B cell (primary cell): Measurements from ENCODE around the gene EFR3B. TPM values are rescaled to one million over a fixed set of nuclear protein-coding genes. Genes with fewer than 3 reads are reported as not detected.
A peak's percentile ranks its signal among the peaks of the same experiment; 100 is the strongest.

Experiments used
- ATAC-seq: fragments of 200-7000 bp; cut with Tn5 transposase; one replicate; pipeline ENCODE4 v1.10.0; 2021; ENCODE audit warnings: low read depth, mild to moderate bottlenecking, moderate number of reproducible peaks, moderate library complexity
- CTCF ChIA-PET: fragments of 350-600 bp; sonication (Branson Sonifier 250); formaldehyde crosslinking; loops from one replicate; lab custom pipeline; 2021; ENCODE audit warnings: antibody characterized with exemption, inconsistent platforms; lab: Charles Lee
- POLR2A ChIA-PET: fragments of 350-600 bp; sonication (Branson Sonifier 250); formaldehyde crosslinking; loops from one replicate; lab custom pipeline; 2021; ENCODE audit warnings: antibody characterized with exemption; lab: Charles Lee
- DNase-seq: peaks from one replicate; pipeline ENCODE4 v3.0.0; 2013
- H2AFZ ChIP-seq: 2 replicates; pipeline ENCODE4 v1.6.1; 2012; ENCODE audit warnings: mild to moderate bottlenecking, low read depth, low read length; ENCODE audit not compliant: insufficient read depth, poor library complexity, severe bottlenecking
- H3K27ac ChIP-seq, 2 donors: 1 replicate in 1 of 2; 2 replicates in 1 of 2; pipeline ENCODE4 v1.5.1; 2012 to 2013; ENCODE audit warnings: low read length in 2 of 2, mild to moderate bottlenecking in 2 of 2, moderate library complexity in 1 of 2
- H3K27me3 ChIP-seq, 4 experiments: fragments of 200-600 bp in 1 of 4; sonication (generic) in 1 of 4; replicated peaks in 1 of 4; 1 replicate in 2 of 4; 2 replicates in 2 of 4; pipeline versions ENCODE4 v1.6.1 to v1.7.0; 2013 to 2016; ENCODE audit warnings: low read length in 3 of 4, mild to moderate bottlenecking in 2 of 4, mixed read lengths in 1 of 4, moderate library complexity in 1 of 4; ENCODE audit not compliant: insufficient read depth in 4 of 4, control insufficient read depth in 3 of 4; ENCODE audit errors: control extremely low read depth in 1 of 4
- H3K36me3 ChIP-seq, 2 experiments: replicated peaks in 1 of 2; 1 replicate in 1 of 2; 2 replicates in 1 of 2; pipeline versions ENCODE4 v1.6.1 to v1.7.1; 2013; ENCODE audit warnings: low read length in 1 of 2; ENCODE audit not compliant: insufficient read depth in 2 of 2, control insufficient read depth in 1 of 2; ENCODE audit errors: control extremely low read depth in 1 of 2, extremely low read depth in 1 of 2
- H3K4me1 ChIP-seq, 2 donors: fragments of 200-600 bp in 1 of 2; sonication (generic) in 1 of 2; 1 replicate in 1 of 2; 2 replicates in 1 of 2; pipeline versions ENCODE4 v1.5.1 to v1.6.1; 2013 to 2017; ENCODE audit warnings: low read length in 2 of 2; ENCODE audit not compliant: control insufficient read depth in 2 of 2, insufficient read depth in 2 of 2
- H3K4me2 ChIP-seq: replicated peaks from 2 replicates; pipeline ENCODE3; 2012; ENCODE audit warnings: mild to moderate bottlenecking, low read depth, low read length; ENCODE audit not compliant: poor library complexity, severe bottlenecking
- H3K4me3 ChIP-seq, 5 experiments: fragments of 200-600 bp in 1 of 5; sonication (generic) in 1 of 5; 1 replicate in 3 of 5; 2 replicates in 2 of 5; pipeline versions ENCODE4 v1.5.1 to v1.7.0; 2011 to 2016; ENCODE audit warnings: low read length in 4 of 5, mild to moderate bottlenecking in 4 of 5, low read depth in 2 of 5, control low read depth in 1 of 5, moderate library complexity in 1 of 5; ENCODE audit not compliant: insufficient read depth in 1 of 5; ENCODE audit errors: control extremely low read depth in 1 of 5, extremely low read depth in 1 of 5
- H3K79me2 ChIP-seq: fragments of 200-600 bp; sonication (generic); one replicate; pipeline ENCODE4 v1.6.0; 2016; ENCODE audit warnings: low read length; ENCODE audit not compliant: control insufficient read depth, insufficient read depth
- H3K9ac ChIP-seq: fragments of 200-600 bp; sonication (generic); 2 replicates; pipeline ENCODE4 v1.6.1; 2017; ENCODE audit warnings: mild to moderate bottlenecking, low read length, moderate library complexity
- H3K9me3 ChIP-seq, 3 donors: one replicate each; pipeline versions ENCODE4 v1.6.1 to v1.7.1; 2013; ENCODE audit warnings: low read length in 2 of 3; ENCODE audit not compliant: control insufficient read depth in 2 of 3, insufficient read depth in 1 of 3; ENCODE audit errors: control extremely low read depth in 1 of 3
- H4K20me1 ChIP-seq: 2 replicates; pipeline ENCODE4 v1.6.0; 2012; ENCODE audit warnings: mild to moderate bottlenecking, low read length; ENCODE audit not compliant: insufficient read depth, control insufficient read depth, poor library complexity, severe bottlenecking
- H3K27ac Mint-ChIP-seq: one replicate; pipeline ENCODE4 v1.8.0; 2021; ENCODE audit warnings: mixed read lengths
- H3K27me3 Mint-ChIP-seq: one replicate; pipeline ENCODE4 v1.8.0; 2021; ENCODE audit warnings: mixed read lengths
- H3K4me1 Mint-ChIP-seq: one replicate; pipeline ENCODE4 v1.8.0; 2021; ENCODE audit warnings: mixed read lengths
- H3K4me3 Mint-ChIP-seq: one replicate; pipeline ENCODE4 v1.8.0; 2021; ENCODE audit warnings: mixed read lengths
- H3K9me3 Mint-ChIP-seq: one replicate; pipeline ENCODE4 v1.8.0; 2022; ENCODE audit warnings: mixed read lengths; ENCODE audit not compliant: insufficient read depth
- EZH2 ChIP-seq: IDR thresholded peaks from 2 replicates; pipeline ENCODE4 v1.6.1; 2012; ENCODE audit warnings: borderline replicate concordance, low read depth, mild to moderate bottlenecking, moderate library complexity, low read length; ENCODE audit not compliant: insufficient read depth, poor library complexity, severe bottlenecking
- WGBS: methylation state at CpG from one replicate; pipeline ENCODE4 v1.1.5; 2013; ENCODE audit warnings: missing lambda C conversion rate; ENCODE audit not compliant: insufficient coverage; 5-methylcytosine and 5-hydroxymethylcytosine counted together
- intact Hi-C: fragments of 100-400 bp; cut with micrococcal nuclease; formaldehyde crosslinking; loops from one replicate; pipeline ENCODE4 v1.10.0; 2022
- polyA plus RNA-seq: library from polyadenylated mRNA; depleted of rRNA; stranded (reverse); fragments of >200 nt; gene quantifications from 2 replicates; pipeline ENCODE4 v1.2.3, GENCODE V29; 2012
- total RNA-seq, 2 donors: library from RNA; stranded (reverse); fragments of 120-200 nt in 1 of 2; gene quantifications; 1 replicate in 1 of 2; 2 replicates in 1 of 2; pipeline versions ENCODE4 v1.2.3 to v1.2.4, GENCODE V29; 2013 to 2022
- TF ChIP-seq, protein P1 (sequence below): fragments of 200-600 bp; IDR thresholded peaks from one replicate; pipeline ENCODE4 v1.8.0; 2022; ENCODE audit warnings: antibody characterized with exemption, mild to moderate bottlenecking

Gene EFR3B
- total and polyA plus RNA-seq, 2 donors (not counting 1 experiment from before 2014, with no cell fraction given) = 0.15 TPM; not detected in 1

DNA sequence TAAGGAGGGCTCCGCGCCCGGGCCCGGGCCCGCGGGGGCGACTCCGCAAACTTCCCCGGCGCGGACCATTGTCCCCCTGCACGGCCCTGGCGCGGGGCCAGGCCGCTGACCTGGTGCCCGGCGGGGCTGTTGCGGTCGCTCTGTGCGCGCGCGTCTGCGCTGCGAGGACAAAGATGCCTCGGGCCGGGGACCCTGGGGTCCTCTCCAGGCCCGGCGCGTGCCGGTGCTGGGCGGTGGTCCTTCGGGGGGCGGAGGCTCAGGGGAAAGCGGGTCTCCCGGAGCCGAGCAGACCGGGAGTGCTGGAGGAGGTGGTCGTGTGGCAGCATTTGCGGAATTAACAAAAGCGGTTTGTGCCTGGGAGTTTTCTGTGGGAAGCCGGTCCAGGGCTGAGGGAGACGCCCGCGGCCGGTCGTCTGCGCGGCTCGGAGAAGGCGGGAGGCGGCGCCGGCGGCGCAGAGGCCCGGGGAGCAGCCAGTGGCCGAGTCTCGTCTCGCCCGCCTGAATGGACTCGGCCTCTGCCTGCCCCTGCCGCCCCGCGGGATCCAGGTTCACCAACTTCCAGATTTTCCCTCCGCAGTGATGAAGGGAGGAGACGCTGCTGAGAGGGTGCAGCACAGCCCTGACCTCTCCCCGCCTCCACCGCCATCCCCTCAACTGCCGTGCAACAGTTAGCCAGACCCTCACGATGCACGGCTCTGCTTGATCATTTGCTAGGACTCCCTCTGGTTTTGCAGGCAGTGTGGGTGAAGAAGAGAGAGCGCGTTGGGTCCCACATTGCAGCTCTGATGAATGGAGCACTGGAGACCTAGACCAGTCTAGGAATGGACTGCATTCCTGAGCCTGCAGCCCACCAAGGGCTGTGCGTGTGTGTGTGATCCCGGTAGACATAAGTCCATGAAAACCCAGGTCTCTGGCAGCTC lies 705 bp downstream of the EFR3B start:
- no peaks in the 10 kb centered on the region for H3K36me3 ChIP-seq
- peak overlapping the region; percentile 13 to 76 (median 52) for H3K4me3 ChIP-seq
- ATAC-seq (no peak), DNase-seq (peak; percentile 50)
- peaks cover 0 to 44% (median 24%) of the 10 kb centered on the region in 4 experiments for H3K27me3 ChIP-seq
- no peak for TF ChIP-seq EZH2
- TF ChIP-seq, protein P1, sequence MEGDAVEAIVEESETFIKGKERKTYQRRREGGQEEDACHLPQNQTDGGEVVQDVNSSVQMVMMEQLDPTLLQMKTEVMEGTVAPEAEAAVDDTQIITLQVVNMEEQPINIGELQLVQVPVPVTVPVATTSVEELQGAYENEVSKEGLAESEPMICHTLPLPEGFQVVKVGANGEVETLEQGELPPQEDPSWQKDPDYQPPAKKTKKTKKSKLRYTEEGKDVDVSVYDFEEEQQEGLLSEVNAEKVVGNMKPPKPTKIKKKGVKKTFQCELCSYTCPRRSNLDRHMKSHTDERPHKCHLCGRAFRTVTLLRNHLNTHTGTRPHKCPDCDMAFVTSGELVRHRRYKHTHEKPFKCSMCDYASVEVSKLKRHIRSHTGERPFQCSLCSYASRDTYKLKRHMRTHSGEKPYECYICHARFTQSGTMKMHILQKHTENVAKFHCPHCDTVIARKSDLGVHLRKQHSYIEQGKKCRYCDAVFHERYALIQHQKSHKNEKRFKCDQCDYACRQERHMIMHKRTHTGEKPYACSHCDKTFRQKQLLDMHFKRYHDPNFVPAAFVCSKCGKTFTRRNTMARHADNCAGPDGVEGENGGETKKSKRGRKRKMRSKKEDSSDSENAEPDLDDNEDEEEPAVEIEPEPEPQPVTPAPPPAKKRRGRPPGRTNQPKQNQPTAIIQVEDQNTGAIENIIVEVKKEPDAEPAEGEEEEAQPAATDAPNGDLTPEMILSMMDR = no peak
- peak overlapping the region; percentile 91 for H3K4me3 Mint-ChIP-seq
- H3K27me3 Mint-ChIP-seq = peaks cover 50% of the 10 kb centered on the region
- H3K79me2 ChIP-seq = no peaks in the 10 kb centered on the region
- intact Hi-C loops = loop anchor here (1.0 to 10.0 kb wide), 7 partner anchors 71 to 630 kb away; partner anchors contain the start of genes ADCY3, CENPO, DNAJC27 and DTNB
- peaks cover 28% of the 10 kb centered on the region for H3K4me1 Mint-ChIP-seq
- H3K4me2 ChIP-seq = peak overlapping the region; percentile 100
- no peak overlapping the region for H3K27ac ChIP-seq
- H3K27ac Mint-ChIP-seq = no peak overlapping the region
- peaks cover 23 to 30% of the 10 kb centered on the region in 2 donors for H3K4me1 ChIP-seq
- POLR2A ChIA-PET = interaction anchor here (0.6 to 1.0 kb wide), 2 partner anchors 15 to 616 kb away, joined by 3 read pairs; no protein-coding TSS in a partner anchor
- peak overlapping the region; percentile 75 for H3K9ac ChIP-seq
- no peaks in the 10 kb centered on the region for H3K9me3 ChIP-seq
- H4K20me1 ChIP-seq = no peaks in the 10 kb centered on the region
- 1% methylated on average over 71 of the region's 76 CpGs for WGBS
- peak overlapping the region; percentile 68 for H2AFZ ChIP-seq
- CTCF ChIA-PET = interaction anchor here (0.8 kb wide), 1 partner anchor 10 kb away, joined by 3 read pairs; no protein-coding TSS in a partner anchor
- H3K9me3 Mint-ChIP-seq = no peaks in the 10 kb centered on the region
